Activated naive CD4-positive, alpha-beta T cell treated with anti-CD3 and anti-CD28 coated beads, Interleukin-2, amount 50 U/mL, for 24 hours (primary cell): ENCODE measurements around the gene MAGEB18.

ENCODE experiments used
- H3K27ac Mint-ChIP-seq: one replicate; pipeline ENCODE4 v1.8.0; 2021; ENCODE audit warnings: mild to moderate bottlenecking, mixed read lengths
- H3K27me3 Mint-ChIP-seq: one replicate; pipeline ENCODE4 v1.8.0; 2021; ENCODE audit warnings: mixed read lengths
- H3K36me3 Mint-ChIP-seq: one replicate; pipeline ENCODE4 v1.8.0; 2021; ENCODE audit warnings: mixed read lengths
- H3K4me1 Mint-ChIP-seq: one replicate; pipeline ENCODE4 v1.8.0; 2021; ENCODE audit warnings: mixed read lengths
- H3K4me3 Mint-ChIP-seq: one replicate; pipeline ENCODE4 v1.8.0; 2021; ENCODE audit warnings: mild to moderate bottlenecking, mixed read lengths
- H3K9me3 Mint-ChIP-seq: one replicate; pipeline ENCODE4 v1.8.0; 2021; ENCODE audit warnings: mixed read lengths

Gene MAGEB18

GRCh38 chrX:26138274-26138673, at the start of gene MAGEB18:
MAGEB18 (plus strand) TSS chrX:26138343; CDS start chrX:26138986, 643 bp downstream.
- Mint-ChIP-seq H3K27ac (no peak within 1 kb of the TSS), H3K4me1 (no peaks in the 10 kb centered on the region), H3K9me3 (no peaks in the 10 kb centered on the region), H3K36me3 (no peaks in the 10 kb centered on the region), H3K27me3 (no peaks in the 10 kb centered on the region), H3K4me3 (no peak within 1 kb of the TSS)

DNA sequence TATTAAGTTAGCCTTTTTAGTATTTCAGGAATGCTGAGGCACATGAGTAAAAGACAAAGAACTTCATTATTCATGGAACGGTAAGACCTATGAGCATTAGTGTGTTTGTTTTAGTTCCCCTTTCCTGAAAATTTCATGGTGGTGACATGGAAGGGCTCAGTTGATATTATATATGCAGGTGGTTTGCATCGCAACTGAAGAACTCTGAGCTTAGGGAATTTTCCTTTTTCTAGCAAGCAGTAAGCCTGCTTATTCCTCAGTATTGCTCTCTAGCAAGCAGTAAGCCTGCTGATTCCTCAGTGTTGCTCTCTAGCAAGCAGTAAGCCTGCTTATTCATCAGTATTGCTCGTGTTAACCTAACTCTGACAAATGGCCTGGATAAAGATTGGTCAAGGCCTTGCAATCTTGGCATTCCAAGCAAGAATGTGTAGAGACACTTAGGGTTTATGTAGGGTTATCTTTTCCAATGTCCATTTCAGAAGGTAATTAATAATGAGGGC, 37.7 kb upstream of the MAGEB18 start:
- no peak overlapping the region for H3K4me3 Mint-ChIP-seq
- no peaks in the 10 kb centered on the region for H3K4me1 Mint-ChIP-seq
- no peaks in the 10 kb centered on the region for H3K27me3 Mint-ChIP-seq
- H3K27ac Mint-ChIP-seq = no peak overlapping the region
- H3K36me3 Mint-ChIP-seq = no peaks in the 10 kb centered on the region
- H3K9me3 Mint-ChIP-seq = no peaks in the 10 kb centered on the region

- no peaks in the 10 kb centered on the region for H3K27me3 Mint-ChIP-seq
- H3K36me3 Mint-ChIP-seq = no peaks in the 10 kb centered on the region
- H3K9me3 Mint-ChIP-seq = no peaks in the 10 kb centered on the region
Observed at GRCh38 chrX:26109142-26109541, 29.0 kb upstream of the MAGEB18 start.

DNA sequence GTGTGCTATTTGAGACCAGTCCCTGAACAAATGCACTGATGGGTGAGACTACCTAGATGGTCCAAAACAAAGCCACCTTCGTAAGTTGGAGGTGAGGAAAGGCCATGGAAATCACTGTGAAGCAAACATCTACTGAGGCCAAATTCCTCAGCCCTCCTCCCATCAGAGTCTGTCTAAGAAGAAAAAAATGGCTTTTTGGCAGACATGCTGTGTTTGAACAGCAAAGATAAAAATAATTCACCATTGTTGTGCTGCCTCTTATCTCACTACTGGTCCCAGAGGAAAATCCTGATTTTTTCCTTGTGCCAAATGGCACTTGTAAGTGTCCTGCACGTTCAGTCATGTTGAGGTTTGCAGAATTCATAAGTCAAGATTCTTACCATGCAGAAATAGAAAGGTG, 7.9 kb downstream of the MAGEB18 start:
- no peaks in the 10 kb centered on the region for H3K4me1 Mint-ChIP-seq
- H3K9me3 Mint-ChIP-seq = no peaks in the 10 kb centered on the region
- no peak overlapping the region for H3K27ac Mint-ChIP-seq
- H3K4me3 Mint-ChIP-seq = no peak overlapping the region
- H3K36me3 Mint-ChIP-seq = no peaks in the 10 kb centered on the region
- no peaks in the 10 kb centered on the region for H3K27me3 Mint-ChIP-seq

More at GRCh38 chrX:26109142-26109541, 29.0 kb upstream of the MAGEB18 start:
- Mint-ChIP-seq H3K4me3 (no peak overlapping the region), H3K27ac (no peak overlapping the region), H3K4me1 (no peaks in the 10 kb centered on the region)

DNA sequence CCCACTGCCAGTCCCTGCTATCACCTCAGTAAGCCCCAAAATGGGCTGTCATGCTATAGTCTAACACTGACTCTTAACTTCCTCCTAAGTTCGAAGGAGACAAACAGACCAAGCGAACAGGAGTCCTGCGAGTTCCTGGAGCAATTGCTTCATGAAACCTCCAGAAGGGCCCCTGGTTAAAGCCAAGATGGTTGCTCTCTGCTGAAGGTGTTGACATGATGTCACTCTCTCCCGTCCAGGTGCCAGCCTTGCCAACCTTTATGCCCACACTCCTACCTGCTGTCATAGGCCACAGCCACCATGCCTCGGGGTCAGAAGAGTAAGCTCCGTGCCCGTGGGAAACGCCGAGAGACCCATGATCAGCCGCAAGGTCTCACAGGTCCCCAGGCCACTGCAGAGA, 22.2 kb downstream of the MAGEB18 start, which contains the start of gene MAGEB6B:
TSS of gene MAGEB6B (plus strand) at position 301 of the 400 bp plus-strand sequence. CDS start at position 301, 0 bp downstream.
- H3K9me3 Mint-ChIP-seq = no peaks in the 10 kb centered on the region
- H3K4me3 Mint-ChIP-seq = no peak within 1 kb of the TSS
- no peak within 1 kb of the TSS for H3K27ac Mint-ChIP-seq
- H3K36me3 Mint-ChIP-seq = no peaks in the 10 kb centered on the region
- H3K27me3 Mint-ChIP-seq = no peaks in the 10 kb centered on the region
- H3K4me1 Mint-ChIP-seq = no peaks in the 10 kb centered on the region
